Neutrophil (primary cell): ENCODE measurements around the gene MIA2.

Experiments used
- H3K27ac ChIP-seq: fragments of 200-600 bp; sonication (generic); 2 replicates; pipeline ENCODE4 v1.5.1; 2016; ENCODE audit warnings: mild to moderate bottlenecking, moderate library complexity
- H3K27me3 ChIP-seq: fragments of 200-600 bp; sonication (generic); 2 replicates; pipeline ENCODE4 v1.6.0; 2016; ENCODE audit warnings: mild to moderate bottlenecking
- H3K36me3 ChIP-seq: fragments of 200-600 bp; sonication (generic); 2 replicates; pipeline ENCODE4 v1.5.1; 2017
- H3K4me1 ChIP-seq, 2 experiments: fragments of 200-600 bp in 1 of 2; sonication (generic) in 1 of 2; 1 replicate in 1 of 2; 2 replicates in 1 of 2; pipeline versions ENCODE4 v1.5.1 to v1.6.1; 2013 to 2016; ENCODE audit warnings: low read depth in 1 of 2, low read length in 1 of 2, mild to moderate bottlenecking in 1 of 2, moderate library complexity in 1 of 2; ENCODE audit not compliant: control insufficient read depth in 1 of 2, insufficient read depth in 1 of 2
- H3K4me3 ChIP-seq, 2 experiments: fragments of 200-600 bp in 1 of 2; sonication (generic) in 1 of 2; 1 replicate in 1 of 2; 2 replicates in 1 of 2; pipeline ENCODE4 v1.5.1; 2013 to 2016; ENCODE audit warnings: low read depth in 1 of 2, low read length in 1 of 2, mild to moderate bottlenecking in 1 of 2, moderate library complexity in 1 of 2
- H3K9me3 ChIP-seq: fragments of 200-600 bp; sonication (generic); 2 replicates; pipeline ENCODE4 v1.5.1; 2016
- CTCF ChIP-seq: fragments of 200-600 bp; sonication (generic); IDR thresholded peaks from 2 replicates; pipeline ENCODE4 v1.5.1; 2016; ENCODE audit warnings: antibody characterized with exemption

MIA2 gene

GRCh38 chr14:39416072-39416471 lies 182.4 kb downstream of the MIA2 start:
- Histone ChIP-seq H3K4me3 (no peak overlapping the region), H3K27ac (no peak overlapping the region), H3K27me3 (no peaks in the 10 kb centered on the region), H3K4me1 (no peaks in the 10 kb centered on the region), H3K36me3 (no peaks in the 10 kb centered on the region), H3K9me3 (no peaks in the 10 kb centered on the region)
- no peak for TF ChIP-seq CTCF

- Histone ChIP-seq H3K4me3 (no peak overlapping the region), H3K27ac (no peak overlapping the region)
- TF ChIP-seq CTCF: no peak
Observed at GRCh38 chr14:39417014-39417413, 183.3 kb downstream of the MIA2 start.

GRCh38 chr14:39419272-39419671 lies 185.6 kb downstream of the MIA2 start:
- Histone ChIP-seq H3K4me3 (no peak overlapping the region), H3K4me1 (no peaks in the 10 kb centered on the region), H3K36me3 (no peaks in the 10 kb centered on the region), H3K27ac (no peak overlapping the region), H3K27me3 (no peaks in the 10 kb centered on the region), H3K9me3 (no peaks in the 10 kb centered on the region)
- no peak for TF ChIP-seq CTCF

More at GRCh38 chr14:39417014-39417413, 183.3 kb downstream of the MIA2 start:
- no peaks in the 10 kb centered on the region for H3K27me3 ChIP-seq
- H3K36me3 ChIP-seq: no peaks in the 10 kb centered on the region
- no peaks in the 10 kb centered on the region for H3K4me1 ChIP-seq
- H3K9me3 ChIP-seq: no peaks in the 10 kb centered on the region

- Histone ChIP-seq H3K27ac (no peak overlapping the region), H3K9me3 (no peaks in the 10 kb centered on the region), H3K36me3 (no peaks in the 10 kb centered on the region), H3K4me1 (peaks cover 12 to 17% of the 10 kb centered on the region in 2 experiments), H3K4me3 (no peak overlapping the region), H3K27me3 (no peaks in the 10 kb centered on the region)
- no peak for TF ChIP-seq CTCF
Observed at GRCh38 chr14:39422243-39422642, 188.5 kb downstream of the MIA2 start.

GRCh38 chr14:39423793-39424192 lies 190.1 kb downstream of the MIA2 start:
- Histone ChIP-seq H3K36me3 (no peaks in the 10 kb centered on the region), H3K27me3 (no peaks in the 10 kb centered on the region), H3K4me3 (no peak overlapping the region), H3K9me3 (no peaks in the 10 kb centered on the region), H3K4me1 (peaks cover 20 to 32% of the 10 kb centered on the region in 2 experiments), H3K27ac (no peak overlapping the region)
- TF ChIP-seq CTCF: no peak

- no peak overlapping the region for H3K4me3 ChIP-seq
- no peak for TF ChIP-seq CTCF
- no peak overlapping the region for H3K27ac ChIP-seq
- H3K36me3 ChIP-seq: no peaks in the 10 kb centered on the region
- H3K9me3 ChIP-seq: no peaks in the 10 kb centered on the region
- peaks cover 39 to 53% of the 10 kb centered on the region in 2 experiments for H3K4me1 ChIP-seq
- no peaks in the 10 kb centered on the region for H3K27me3 ChIP-seq
Observed at GRCh38 chr14:39425947-39426346, 192.2 kb downstream of the MIA2 start.
